Pancreas (tissue), 10 donors: ENCODE results near the gene CYSLTR2. TPM values are rescaled to one million over a fixed set of nuclear protein-coding genes. Genes with fewer than 3 reads are reported as not detected.

Experiments
- ATAC-seq, 4 donors: fragments of 200-7000 bp; cut with Tn5 transposase; one replicate each; pipeline versions ENCODE4 v1.8.0 to v1.9.1; 2020; ENCODE audit warnings: mild to moderate bottlenecking in 4 of 4, moderate library complexity in 4 of 4
- DNase-seq, 6 donors: peaks; one replicate each; pipeline ENCODE4 v3.0.0-alpha.2; 2020
- FAIRE-seq: peaks from 2 replicates; lab custom pipeline; 2012; peaks lifted over from hg19 to GRCh38; lab: Jason Lieb, UNC
- H3K27ac ChIP-seq, 4 donors: fragments of 200-600 bp; sonication (generic); 1 replicate in 3 of 4; 2 replicates in 1 of 4; pipeline versions ENCODE4 v1.5.0 to v1.8.0; 2020
- H3K27me3 ChIP-seq, 4 donors: fragments of 200-600 bp; one replicate each; pipeline ENCODE4 v1.8.0; 2021
- H3K36me3 ChIP-seq, 3 donors: fragments of 200-600 bp; sonication (generic) in 1 of 3; one replicate each; pipeline versions ENCODE4 v1.5.0 to v1.8.0; 2020 to 2021
- H3K4me1 ChIP-seq, 3 donors: fragments of 200-600 bp; one replicate each; pipeline ENCODE4 v1.8.0; 2021
- H3K4me3 ChIP-seq, 4 donors: fragments of 200-600 bp; sonication (generic) in 2 of 4; one replicate each; pipeline versions ENCODE4 v1.5.0 to v1.8.0; 2020 to 2021
- H3K9me3 ChIP-seq, 4 donors: fragments of 200-600 bp; one replicate each; pipeline ENCODE4 v1.8.0; 2021
- WGBS, 2 donors: extraction: QIAGEN DNeasy Blood & Tissue Kit; methylation state at CpG; one replicate each; pipeline ENCODE4 v1.1.7; 2013; 5-methylcytosine and 5-hydroxymethylcytosine counted together
- intact Hi-C, 3 donors: fragments of 100-400 bp; cut with DNase I; formaldehyde crosslinking; loops; one replicate each; pipeline versions ENCODE4 v1.11.1 to v1.14.2; 2022
- polyA plus RNA-seq, 2 donors: library from polyadenylated mRNA; stranded (reverse); fragments of 200-250 nt; gene quantifications; one replicate each; pipeline ENCODE4 v1.2.3, GENCODE V29; 2013
- total RNA-seq, 6 donors: library from RNA; stranded (reverse); fragmentation: NEBNext Ultra II Directional in 4 of 6; extraction: Animal tissue kit (Norgen Biotek cat#: 25700) in 4 of 6; gene quantifications; one replicate each; pipeline versions ENCODE4 v1.2.1 to v1.2.4, GENCODE V29; 2021 to 2023
- TF ChIP-seq, protein P1 (sequence below), 4 donors: fragments of 200-600 bp; sonication (generic) in 3 of 4; IDR thresholded peaks; one replicate each; pipeline versions ENCODE4 v1.5.0 to v1.8.0; 2021; ENCODE audit warnings: antibody characterized with exemption in 4 of 4
- donor health status: healthy with polysubstance abuse.
- donor health status: DM: no; HTN: no; CAD: no; lungs with moderate emphysema.
- donor health status: DM: no; HTN: no; CAD: no.
- donor health status: control.
- donor health status: control.
- donor health status: Bipolar disorder and iron deficiency.
- donor health status: DM: yes; HTN: yes; CAD: no.
- donor health status: DM: no; HTN: no; CAD: no.
- donor health status: DM: no; HTN: no; CAD: no.
- donor health status: DM: yes; HTN: yes; CAD: no.

Gene CYSLTR2
- total and polyA plus RNA-seq, 8 donors: 0.06 to 0.43 (median 0.17) TPM; not detected in 2

DNA sequence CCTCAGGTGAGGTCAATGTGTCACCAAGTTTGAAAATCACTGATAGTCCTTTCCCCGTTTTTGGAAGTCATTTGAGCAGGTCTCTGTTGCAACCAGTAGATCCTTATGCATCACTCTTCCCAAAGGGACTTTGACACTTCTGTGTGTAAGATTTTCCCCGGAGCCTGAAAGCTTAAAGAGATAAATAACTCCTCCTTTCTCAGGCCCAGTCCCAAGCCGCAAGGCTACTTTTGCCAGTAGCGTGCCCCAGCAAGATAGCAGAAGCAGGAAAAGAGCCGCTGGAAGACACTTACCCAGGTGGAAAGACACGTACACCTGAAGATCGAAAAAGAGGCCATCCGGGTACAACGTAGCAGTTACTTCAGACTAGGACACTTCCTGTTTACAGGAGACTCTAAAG, 106.9 kb downstream of the CYSLTR2 start:
- Histone ChIP-seq H3K36me3 (no peaks in the 10 kb centered on the region), H3K9me3 (no peaks in the 10 kb centered on the region), H3K27me3 (no peaks in the 10 kb centered on the region), H3K27ac (no peak overlapping the region), H3K4me3 (no peak overlapping the region), H3K4me1 (no peaks in the 10 kb centered on the region)
- FAIRE-seq (no peak), ATAC-seq (no peak), DNase-seq (no peak)
- WGBS, 2 donors: 86 to 89% methylated on average over 9 of the region's 9 CpGs
- intact Hi-C loops: loop anchor here in 1 of 3 donors (10.0 kb wide), 1 partner anchor 166 kb away; no protein-coding TSS in a partner anchor
- TF ChIP-seq, protein P1, sequence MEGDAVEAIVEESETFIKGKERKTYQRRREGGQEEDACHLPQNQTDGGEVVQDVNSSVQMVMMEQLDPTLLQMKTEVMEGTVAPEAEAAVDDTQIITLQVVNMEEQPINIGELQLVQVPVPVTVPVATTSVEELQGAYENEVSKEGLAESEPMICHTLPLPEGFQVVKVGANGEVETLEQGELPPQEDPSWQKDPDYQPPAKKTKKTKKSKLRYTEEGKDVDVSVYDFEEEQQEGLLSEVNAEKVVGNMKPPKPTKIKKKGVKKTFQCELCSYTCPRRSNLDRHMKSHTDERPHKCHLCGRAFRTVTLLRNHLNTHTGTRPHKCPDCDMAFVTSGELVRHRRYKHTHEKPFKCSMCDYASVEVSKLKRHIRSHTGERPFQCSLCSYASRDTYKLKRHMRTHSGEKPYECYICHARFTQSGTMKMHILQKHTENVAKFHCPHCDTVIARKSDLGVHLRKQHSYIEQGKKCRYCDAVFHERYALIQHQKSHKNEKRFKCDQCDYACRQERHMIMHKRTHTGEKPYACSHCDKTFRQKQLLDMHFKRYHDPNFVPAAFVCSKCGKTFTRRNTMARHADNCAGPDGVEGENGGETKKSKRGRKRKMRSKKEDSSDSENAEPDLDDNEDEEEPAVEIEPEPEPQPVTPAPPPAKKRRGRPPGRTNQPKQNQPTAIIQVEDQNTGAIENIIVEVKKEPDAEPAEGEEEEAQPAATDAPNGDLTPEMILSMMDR (IDR thresholded peaks at IDR 0.05): no peak

Other genes starting within 250 kb of the CYSLTR2 start
- 10 to 100 TPM in 2 of 6 donors, 1 to 10 TPM in 4; 1.9 to 16.0 (median 4.1) TPM for gene LPAR6, start 240.8 kb upstream of the CYSLTR2 start, total RNA-seq
- gene LPAR6, start 240.8 kb upstream of the CYSLTR2 start, polyA plus RNA-seq: 10 to 100 TPM in 1 of 2 donors, 1 to 10 TPM in 1; 8.1 to 10.8 TPM
- gene RCBTB2, start 120.8 kb upstream of the CYSLTR2 start, total RNA-seq: 1 to 10 TPM; 2.7 to 8.8 (median 4.1) TPM
- gene RCBTB2, start 120.8 kb upstream of the CYSLTR2 start, polyA plus RNA-seq: 1 to 10 TPM; 7.1 to 9.7 TPM